ENCODE measurements around the gene C2CD4C.

The C2CD4C gene

DNA sequence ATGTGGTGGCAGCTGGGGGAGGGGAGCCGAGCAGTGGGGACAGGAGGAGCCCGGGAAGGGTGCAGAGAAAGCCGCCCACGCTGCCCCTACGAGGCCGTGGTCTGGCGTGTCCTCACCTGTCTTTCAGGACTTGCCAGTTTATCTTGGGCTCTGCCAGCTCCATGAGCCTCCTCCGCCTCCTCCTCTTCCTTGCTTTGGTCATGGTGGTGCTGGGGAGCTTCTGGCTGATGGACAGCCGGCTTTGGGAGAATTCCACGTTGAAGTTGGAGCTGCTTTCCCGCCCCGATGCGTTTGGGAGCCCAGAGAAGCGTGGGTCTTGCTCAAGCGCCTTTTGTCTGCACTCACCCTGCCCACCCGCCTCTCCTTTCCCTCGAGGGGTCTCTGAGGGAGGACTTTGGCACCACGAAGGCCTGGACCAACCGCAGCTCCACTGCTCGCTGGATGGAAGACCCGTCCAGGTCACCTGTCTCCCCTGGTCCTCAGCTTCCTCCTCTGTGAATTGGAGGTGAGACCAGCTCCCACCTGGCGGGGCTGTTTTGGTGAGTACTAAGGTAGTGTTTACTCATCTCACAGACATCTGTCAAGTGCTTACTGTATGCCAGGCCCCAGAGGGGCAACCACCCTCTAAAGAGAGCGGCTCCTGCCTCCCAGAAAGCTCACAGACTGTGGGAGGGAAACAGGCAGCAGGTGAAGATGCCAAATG lies 34.6 kb downstream of the C2CD4C start:
- no peak for TF ChIP-seq MAX (IDR thresholded peaks at IDR 0.05; ENCODE audit: low read depth, low read length)
- no peak for TF ChIP-seq POLR2A (IDR thresholded peaks at IDR 0.05; ENCODE audit: extremely low read depth, insufficient read length)
- no peak for TF ChIP-seq MYC (IDR thresholded peaks at IDR 0.05; ENCODE audit: low read depth, low read length)
- no peak for TF ChIP-seq CTCF (IDR thresholded peaks at IDR 0.05; ENCODE audit: low read depth, low read length)
- no peak for DNase-seq (ENCODE audit: low read depth)

GRCh38 chr19:373391-374182 lies 35.4 kb downstream of the C2CD4C start:
- DNase-seq (ENCODE audit: low read depth): no peak
- no peak for TF ChIP-seq MAX (IDR thresholded peaks at IDR 0.05; ENCODE audit: low read depth, low read length)
- no peak for TF ChIP-seq MYC (IDR thresholded peaks at IDR 0.05; ENCODE audit: low read depth, low read length)
- no peak for TF ChIP-seq POLR2A (IDR thresholded peaks at IDR 0.05; ENCODE audit: extremely low read depth, insufficient read length)
- no peak for TF ChIP-seq CTCF (IDR thresholded peaks at IDR 0.05; ENCODE audit: low read depth, low read length)

More for the DNA sequence above, 34.6 kb downstream of the C2CD4C start:
- H3K4me3 ChIP-seq (ENCODE audit: low read depth, low read length): no peak overlapping the region

DNA sequence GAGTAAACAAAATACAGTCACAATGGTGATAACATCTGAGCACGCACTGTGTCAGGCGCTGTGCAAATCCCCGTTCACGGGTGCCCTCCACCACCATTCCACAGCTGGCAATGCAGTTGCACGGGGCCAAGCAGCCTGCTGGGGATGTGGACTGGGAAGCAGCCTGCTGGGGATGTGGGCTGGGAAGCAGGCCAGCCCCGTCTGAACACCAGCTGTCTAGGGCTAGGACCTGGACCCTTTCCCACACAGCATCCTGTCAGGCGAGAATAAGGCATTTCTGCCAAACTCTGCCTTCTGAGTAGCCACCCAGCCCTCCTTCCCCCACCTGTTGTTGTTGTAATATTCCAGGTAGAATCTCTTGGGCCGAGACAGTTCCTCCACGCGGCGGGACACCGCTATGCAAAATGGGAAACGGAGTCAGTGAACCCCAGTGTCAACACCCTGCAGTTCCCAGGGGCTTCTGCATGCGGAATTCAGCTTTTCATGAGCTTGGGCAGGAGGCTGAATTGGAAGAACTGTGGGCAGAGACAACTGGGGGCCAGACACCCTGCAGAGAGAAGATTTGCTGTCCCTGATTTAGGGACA lies 36.5 kb downstream of the C2CD4C start:
- H3K4me3 ChIP-seq (ENCODE audit: low read depth, low read length): no peak overlapping the region
- no peak for DNase-seq (ENCODE audit: low read depth)
- TF ChIP-seq POLR2A (IDR thresholded peaks at IDR 0.05; ENCODE audit: extremely low read depth, insufficient read length): no peak
- TF ChIP-seq MYC (IDR thresholded peaks at IDR 0.05; ENCODE audit: low read depth, low read length): no peak
- no peak for TF ChIP-seq MAX (IDR thresholded peaks at IDR 0.05; ENCODE audit: low read depth, low read length)
- no peak for TF ChIP-seq CTCF (IDR thresholded peaks at IDR 0.05; ENCODE audit: low read depth, low read length)

More at GRCh38 chr19:373391-374182, 35.4 kb downstream of the C2CD4C start:
- no peak overlapping the region for H3K4me3 ChIP-seq (ENCODE audit: low read depth, low read length)

DNA sequence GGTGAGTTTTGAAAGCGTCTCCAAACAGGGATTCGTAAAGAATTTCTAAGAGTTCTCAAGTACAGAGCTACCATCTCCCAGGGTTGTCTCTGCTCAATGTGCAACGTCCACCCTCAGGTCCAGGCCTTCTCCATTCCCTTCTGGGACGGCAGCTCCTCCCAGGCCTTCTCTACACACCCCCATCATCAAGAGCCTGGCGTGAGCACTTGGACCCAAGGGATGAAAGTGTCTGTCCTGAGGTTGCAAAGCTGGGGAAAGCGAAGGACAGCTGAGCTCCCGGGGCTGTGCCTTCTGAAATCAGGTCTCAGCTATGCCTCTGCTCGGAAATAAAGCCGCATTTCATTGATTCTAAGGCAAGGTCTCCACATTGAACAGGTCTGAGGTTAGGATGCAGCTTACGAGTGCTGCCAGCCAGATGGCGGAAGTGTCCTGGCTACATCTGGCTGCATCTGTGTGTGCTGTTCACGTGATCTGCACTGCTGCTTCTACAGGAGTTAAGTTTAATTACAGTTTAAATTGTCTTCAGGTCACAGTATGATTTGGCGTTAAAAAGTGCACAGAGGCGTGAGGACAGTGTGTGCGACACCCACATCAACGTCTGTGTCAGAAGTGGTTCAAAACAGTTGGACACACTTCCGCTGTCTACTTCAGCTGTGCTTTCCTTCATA lies 37.3 kb downstream of the C2CD4C start:
- no peak for TF ChIP-seq CTCF (IDR thresholded peaks at IDR 0.05; ENCODE audit: low read depth, low read length)
- no peak for TF ChIP-seq MYC (IDR thresholded peaks at IDR 0.05; ENCODE audit: low read depth, low read length)
- TF ChIP-seq MAX (IDR thresholded peaks at IDR 0.05; ENCODE audit: low read depth, low read length): no peak
- TF ChIP-seq POLR2A (IDR thresholded peaks at IDR 0.05; ENCODE audit: extremely low read depth, insufficient read length): no peak
- DNase-seq (ENCODE audit: low read depth): no peak
- H3K4me3 ChIP-seq (ENCODE audit: low read depth, low read length): no peak overlapping the region

DNA sequence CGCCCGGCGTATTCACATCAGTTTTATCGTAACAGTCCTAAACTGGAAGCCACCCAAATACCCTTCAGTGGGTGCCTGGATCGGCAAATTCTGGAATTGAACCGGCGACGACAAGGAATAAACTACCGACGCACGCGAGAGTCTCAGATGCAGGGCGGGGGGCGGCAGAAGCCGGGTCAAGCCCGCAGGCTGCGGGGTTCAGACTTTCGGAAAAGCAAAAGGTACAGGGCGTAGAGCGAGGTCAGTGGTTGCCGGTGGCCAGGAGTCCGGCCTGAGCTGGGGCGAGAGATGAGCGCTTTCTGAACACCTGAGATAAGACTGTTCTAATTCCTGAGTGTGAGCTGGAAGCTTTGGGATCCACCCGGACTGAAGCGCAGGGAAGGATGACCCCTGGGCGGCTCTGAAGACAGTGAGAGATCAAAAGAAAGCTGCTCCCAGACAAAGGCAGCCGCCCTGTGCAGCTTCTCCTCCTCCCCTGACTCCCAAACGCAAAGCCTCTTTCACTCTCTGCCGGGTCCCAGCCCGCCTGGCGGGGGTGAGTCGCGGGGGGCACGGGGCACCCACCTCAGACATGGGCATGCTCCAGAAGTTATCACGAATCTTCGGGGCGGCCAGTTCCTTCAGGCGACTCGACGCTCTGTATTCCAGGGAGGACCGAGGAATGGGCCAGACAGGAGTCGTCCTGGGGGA lies 38.2 kb downstream of the C2CD4C start:
- H3K4me3 ChIP-seq (ENCODE audit: low read depth, low read length): no peak overlapping the region
- TF ChIP-seq MYC (IDR thresholded peaks at IDR 0.05; ENCODE audit: low read depth, low read length) (no peak), POLR2A (IDR thresholded peaks at IDR 0.05; ENCODE audit: extremely low read depth, insufficient read length) (no peak), MAX (IDR thresholded peaks at IDR 0.05; ENCODE audit: low read depth, low read length) (no peak), CTCF (IDR thresholded peaks at IDR 0.05; ENCODE audit: low read depth, low read length) (no peak)
- DNase-seq (ENCODE audit: low read depth): no peak
